Spleen (tissue), 11 donors: Measurements from ENCODE around the gene FBLN7. TPM values are rescaled to one million over a fixed set of nuclear protein-coding genes. Genes with fewer than 3 reads are reported as not detected.

ENCODE experiments used
- DNase-seq: peaks from one replicate; pipeline ENCODE4 v3.0.0-alpha.2; 2020
- H3K27ac ChIP-seq, 8 donors: fragments of 200-600 bp; sonication (generic) in 7 of 8; 1 replicate in 4 of 8; 2 replicates in 4 of 8; pipeline versions ENCODE4 v1.5.0 to v1.8.0; 2016 to 2021; ENCODE audit warnings: inconsistent platforms in 4 of 8, mild to moderate bottlenecking in 4 of 8, moderate library complexity in 1 of 8
- H3K27me3 ChIP-seq, 7 donors: fragments of 200-600 bp; sonication (generic) in 6 of 7; replicated peaks in 1 of 7; 1 replicate in 4 of 7; 2 replicates in 3 of 7; pipeline versions ENCODE4 v1.5.0 to v1.8.0; 2016 to 2021; ENCODE audit warnings: inconsistent platforms in 3 of 7, mild to moderate bottlenecking in 1 of 7
- H3K36me3 ChIP-seq, 6 donors: fragments of 200-600 bp; sonication (generic) in 5 of 6; 1 replicate in 4 of 6; 2 replicates in 2 of 6; pipeline versions ENCODE4 v1.5.0 to v1.8.0; 2016 to 2021; ENCODE audit warnings: inconsistent platforms in 2 of 6
- H3K4me1 ChIP-seq, 6 donors: fragments of 200-600 bp; sonication (generic) in 5 of 6; 1 replicate in 3 of 6; 2 replicates in 3 of 6; pipeline versions ENCODE4 v1.5.0 to v1.8.0; 2016 to 2021; ENCODE audit warnings: inconsistent platforms in 3 of 6
- H3K4me3 ChIP-seq, 8 donors: fragments of 200-600 bp; sonication (generic) in 7 of 8; 1 replicate in 4 of 8; 2 replicates in 4 of 8; pipeline versions ENCODE4 v1.5.0 to v1.8.0; 2016 to 2021; ENCODE audit warnings: inconsistent platforms in 4 of 8, mild to moderate bottlenecking in 4 of 8, moderate library complexity in 2 of 8
- H3K9me3 ChIP-seq, 8 donors: fragments of 200-600 bp; sonication (generic) in 7 of 8; 1 replicate in 4 of 8; 2 replicates in 4 of 8; pipeline versions ENCODE4 v1.5.0 to v1.8.0; 2016 to 2021; ENCODE audit warnings: inconsistent platforms in 4 of 8
- POLR2A ChIP-seq, 3 donors: fragments of 450-650 bp; IDR thresholded peaks; one replicate each; pipeline ENCODE4 v1.5.1; 2017; ENCODE audit warnings: antibody characterized with exemption in 3 of 3, mild to moderate bottlenecking in 1 of 3
- POLR2AphosphoS5 ChIP-seq, 3 donors: sonication (generic); formaldehyde crosslinking; IDR thresholded peaks; one replicate each; pipeline ENCODE4 v1.5.1; 2017; ENCODE audit warnings: antibody characterized with exemption in 3 of 3
- WGBS, 5 donors: extraction: QIAGEN DNeasy Blood & Tissue Kit in 3 of 5; methylation state at CpG; one replicate each; pipeline versions ENCODE4 v1.1.5 to v1.1.7; 2013 to 2018; 5-methylcytosine and 5-hydroxymethylcytosine counted together
- intact Hi-C: fragments of 100-400 bp; cut with DNase I; formaldehyde crosslinking; loops from one replicate; pipeline ENCODE4 v1.15.0; 2023; ENCODE audit warnings: low total_unique reads
- polyA plus RNA-seq, 3 donors: library from polyadenylated mRNA; stranded (reverse); fragments of 200-250 nt; gene quantifications; one replicate each; pipeline ENCODE4 v1.2.1, GENCODE V29; 2013
- total RNA-seq, 7 donors: library from RNA; depleted of rRNA in 3 of 7; stranded (reverse); fragments of >200 nt in 3 of 7; fragmentation: NEBNext Ultra II Directional in 4 of 7; extraction: Animal tissue kit (Norgen Biotek cat#: 25700) in 4 of 7; gene quantifications; one replicate each; pipeline versions ENCODE4 v1.1.0 to v1.2.1, GENCODE V29; 2016 to 2021
- TF ChIP-seq, protein P1 (sequence below), 11 experiments: fragments of 200-600 bp in 7 of 11; fragments of 450-650 bp in 4 of 11; sonication (generic) in 4 of 11; IDR thresholded peaks in 8 of 11; conservative IDR thresholded peaks in 3 of 11; 1 replicate in 7 of 11; 2 replicates in 4 of 11; pipeline versions ENCODE4 v1.4.0 to v1.8.0; 2016 to 2021; ENCODE audit warnings: antibody characterized with exemption in 11 of 11, inconsistent platforms in 4 of 11, mild to moderate bottlenecking in 1 of 11
- donor health status: healthy with polysubstance abuse.
- donor health status: DM: no; HTN: no; CAD: no; lungs with moderate emphysema.
- donor health status: DM: no; HTN: no; CAD: no.
- donor health status: Bipolar disorder and iron deficiency.
- donor health status: healthy.
- donor health status: DM: no; HTN: no; CAD: no.
- donor health status: DM: yes; HTN: yes; CAD: no.

FBLN7 gene
- total and polyA plus RNA-seq, 10 donors, result 1.5 to 14.5 (median 7.8) TPM

DNA sequence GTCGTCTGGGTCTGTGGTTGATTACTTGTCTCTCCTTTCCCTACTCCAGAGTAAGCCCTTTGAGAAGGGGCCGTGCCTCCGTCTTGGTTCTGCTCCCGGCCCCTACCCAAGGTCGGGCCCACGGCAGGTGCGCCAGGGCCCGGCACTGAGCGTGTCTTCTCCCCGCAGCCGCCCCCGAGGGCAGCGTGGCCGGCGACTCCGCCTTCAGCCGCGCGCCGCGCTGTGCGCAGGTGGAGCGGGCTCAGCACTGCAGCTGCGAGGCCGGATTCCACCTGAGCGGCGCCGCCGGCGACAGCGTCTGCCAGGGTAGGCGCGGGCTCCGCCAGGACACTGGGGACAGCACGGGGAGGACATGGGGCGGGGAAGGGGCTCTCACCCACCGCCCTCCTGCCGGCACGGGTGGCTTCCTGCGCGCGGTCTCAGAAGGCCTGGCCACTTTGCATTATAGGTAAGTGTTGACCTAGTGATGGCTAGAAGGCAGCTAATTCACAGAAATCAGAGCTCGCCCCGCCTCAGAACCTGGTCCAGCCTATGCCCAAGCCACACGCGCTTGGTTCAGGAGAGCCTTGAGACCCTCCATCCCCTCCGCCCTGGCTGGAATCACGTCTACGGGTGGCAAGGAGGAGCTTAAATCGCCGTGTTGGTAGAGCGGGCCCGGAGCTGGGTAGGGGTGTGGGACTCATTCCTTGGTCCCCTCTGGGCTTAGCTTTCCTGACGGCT, 43.5 kb downstream of the FBLN7 start:
- Histone ChIP-seq H3K9me3 (peaks cover 0 to 6% (median 0%) of the 10 kb centered on the region in 8 donors), H3K4me1 (peaks cover 0 to 6% (median 2%) of the 10 kb centered on the region in 6 donors), H3K4me3 (peak overlapping the region in 4 of 8 donors; percentile 12 to 51 (median 16)), H3K27ac (peak overlapping the region in 5 of 8 donors; percentile 15 to 62 (median 54)), H3K36me3 (no peaks in the 10 kb centered on the region), H3K27me3 (peaks cover 0 to 31% (median 7%) of the 10 kb centered on the region in 7 donors)
- intact Hi-C loops, result no loop called here
- TF ChIP-seq POLR2AphosphoS5 (IDR thresholded peaks at IDR 0.05) (peak in 1 of 3 donors; percentile 47), POLR2A (IDR thresholded peaks at IDR 0.05) (no peak)
- WGBS, 5 donors, result 24 to 39% (median 29%) methylated on average over 23 to 54 of the region's 54 CpGs
- DNase-seq, result no peak

DNA sequence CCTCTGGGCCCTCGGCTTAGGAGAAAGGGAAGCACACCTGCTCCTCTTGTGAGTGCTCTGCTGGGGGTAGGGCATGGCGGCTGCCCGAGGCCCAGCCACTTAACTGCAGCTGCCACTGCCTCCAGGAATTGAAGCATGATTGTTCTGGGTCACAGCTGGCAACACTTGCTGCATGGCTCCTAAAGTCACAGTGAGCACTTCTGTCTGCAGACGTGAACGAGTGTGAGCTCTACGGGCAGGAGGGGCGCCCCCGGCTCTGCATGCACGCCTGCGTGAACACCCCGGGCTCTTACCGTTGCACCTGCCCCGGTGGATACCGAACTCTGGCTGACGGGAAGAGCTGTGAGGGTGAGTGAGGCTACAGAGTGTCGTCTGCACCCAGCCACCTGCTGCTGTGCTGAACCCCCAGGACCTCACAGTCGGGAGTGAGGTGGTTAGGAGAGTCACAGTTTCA, 44.4 kb downstream of the FBLN7 start:
- intact Hi-C loops, result no loop called here
- Histone ChIP-seq H3K4me1 (peaks cover 0 to 14% (median 7%) of the 10 kb centered on the region in 6 donors), H3K4me3 (peak overlapping the region in 1 of 8 donors; percentile 51), H3K9me3 (peaks cover 0 to 6% (median 0%) of the 10 kb centered on the region in 8 donors), H3K27ac (peak overlapping the region in 4 of 8 donors; percentile 45 to 62 (median 54)), H3K36me3 (no peaks in the 10 kb centered on the region), H3K27me3 (peaks cover 0 to 26% (median 7%) of the 10 kb centered on the region in 7 donors)
- WGBS, 5 donors, result 61 to 88% (median 82%) methylated on average over 10 to 17 of the region's 17 CpGs
- DNase-seq, result no peak
- TF ChIP-seq POLR2AphosphoS5 (IDR thresholded peaks at IDR 0.05), result peak in 2 of 3 donors; percentile 27 to 44
- TF ChIP-seq, protein P1, sequence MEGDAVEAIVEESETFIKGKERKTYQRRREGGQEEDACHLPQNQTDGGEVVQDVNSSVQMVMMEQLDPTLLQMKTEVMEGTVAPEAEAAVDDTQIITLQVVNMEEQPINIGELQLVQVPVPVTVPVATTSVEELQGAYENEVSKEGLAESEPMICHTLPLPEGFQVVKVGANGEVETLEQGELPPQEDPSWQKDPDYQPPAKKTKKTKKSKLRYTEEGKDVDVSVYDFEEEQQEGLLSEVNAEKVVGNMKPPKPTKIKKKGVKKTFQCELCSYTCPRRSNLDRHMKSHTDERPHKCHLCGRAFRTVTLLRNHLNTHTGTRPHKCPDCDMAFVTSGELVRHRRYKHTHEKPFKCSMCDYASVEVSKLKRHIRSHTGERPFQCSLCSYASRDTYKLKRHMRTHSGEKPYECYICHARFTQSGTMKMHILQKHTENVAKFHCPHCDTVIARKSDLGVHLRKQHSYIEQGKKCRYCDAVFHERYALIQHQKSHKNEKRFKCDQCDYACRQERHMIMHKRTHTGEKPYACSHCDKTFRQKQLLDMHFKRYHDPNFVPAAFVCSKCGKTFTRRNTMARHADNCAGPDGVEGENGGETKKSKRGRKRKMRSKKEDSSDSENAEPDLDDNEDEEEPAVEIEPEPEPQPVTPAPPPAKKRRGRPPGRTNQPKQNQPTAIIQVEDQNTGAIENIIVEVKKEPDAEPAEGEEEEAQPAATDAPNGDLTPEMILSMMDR (IDR thresholded peaks at IDR 0.05 in 8 of 11, conservative IDR thresholded peaks at IDR 0.05 in 3 of 11), result no peak
- no peak for TF ChIP-seq POLR2A (IDR thresholded peaks at IDR 0.05)

DNA sequence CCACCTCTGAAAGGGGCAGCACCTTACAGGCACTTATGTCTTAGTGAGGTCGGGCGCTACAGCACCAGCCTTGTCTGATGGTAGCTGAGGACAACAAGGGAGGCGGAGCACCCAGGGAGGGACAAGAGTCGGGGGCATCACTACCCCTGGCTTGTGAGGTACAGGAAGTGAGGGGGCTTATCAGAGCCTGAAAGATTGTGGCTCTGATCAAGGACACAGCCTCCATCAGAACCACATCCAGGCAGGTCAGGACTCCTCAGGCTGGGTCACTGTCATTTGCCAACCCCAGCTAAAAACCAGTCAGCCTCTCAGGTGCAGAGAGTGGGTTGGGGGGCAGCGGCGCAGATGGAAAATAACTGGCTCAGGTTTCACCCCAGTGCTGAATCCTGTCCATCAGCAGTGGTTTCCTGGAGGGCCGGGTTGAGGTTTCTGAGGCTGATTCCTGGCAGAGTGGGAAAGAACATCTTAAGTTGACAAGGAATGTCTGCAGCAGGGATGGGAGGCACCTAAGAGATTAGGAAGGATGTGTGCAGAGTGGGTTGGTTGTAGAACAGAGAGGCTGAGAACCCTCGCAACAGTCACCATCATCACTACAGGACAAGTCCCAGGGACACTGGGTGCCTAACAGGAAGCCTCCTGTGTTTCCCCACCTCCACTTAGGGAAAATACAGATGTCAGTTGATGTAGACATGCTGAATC, 45.3 kb downstream of the FBLN7 start:
- 67 to 86% (median 77%) methylated on average over 7 to 8 of the region's 8 CpGs for WGBS, 5 donors
- DNase-seq, result no peak
- Histone ChIP-seq H3K4me3 (peak overlapping the region in 1 of 8 donors; percentile 51), H3K27me3 (peaks cover 0 to 22% (median 7%) of the 10 kb centered on the region in 7 donors), H3K27ac (peak overlapping the region in 2 of 8 donors; percentile 39 to 62), H3K9me3 (peaks cover 0 to 6% (median 0%) of the 10 kb centered on the region in 8 donors), H3K4me1 (peaks cover 0 to 23% (median 13%) of the 10 kb centered on the region in 6 donors), H3K36me3 (no peaks in the 10 kb centered on the region)
- TF ChIP-seq, protein P1 (IDR thresholded peaks at IDR 0.05 in 8 of 11, conservative IDR thresholded peaks at IDR 0.05 in 3 of 11), result no peak
- no peak for TF ChIP-seq POLR2A (IDR thresholded peaks at IDR 0.05)
- TF ChIP-seq POLR2AphosphoS5 (IDR thresholded peaks at IDR 0.05), result no peak
- intact Hi-C loops, result no loop called here

DNA sequence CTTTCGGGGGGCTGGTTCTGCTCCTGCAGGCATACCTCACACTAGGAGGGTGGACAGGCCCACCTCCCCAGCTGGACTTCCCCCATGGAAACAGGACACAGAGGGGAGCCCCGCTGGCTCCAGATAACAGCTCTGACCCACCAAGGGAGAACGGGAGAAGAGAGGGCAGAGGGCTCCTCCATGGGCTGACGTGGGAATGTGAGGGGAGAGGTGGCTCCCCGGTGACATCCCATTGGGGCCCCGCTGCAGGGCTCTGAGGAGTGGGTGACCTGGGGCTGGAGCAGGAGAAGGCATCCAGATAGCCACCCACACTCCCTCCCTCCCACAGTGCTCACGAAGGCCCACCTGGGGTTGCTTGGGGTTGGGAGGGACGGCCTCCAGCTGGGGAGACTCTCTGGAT, 45.9 kb downstream of the FBLN7 start:
- peak overlapping the region in 2 of 8 donors; percentile 39 to 62 for H3K27ac ChIP-seq
- no peak for TF ChIP-seq POLR2A (IDR thresholded peaks at IDR 0.05)
- TF ChIP-seq, protein P1 (IDR thresholded peaks at IDR 0.05 in 8 of 11, conservative IDR thresholded peaks at IDR 0.05 in 3 of 11), result no peak
- TF ChIP-seq POLR2AphosphoS5 (IDR thresholded peaks at IDR 0.05), result no peak

More for the DNA sequence above, 45.9 kb downstream of the FBLN7 start:
- no peaks in the 10 kb centered on the region for H3K36me3 ChIP-seq
- no peak overlapping the region for H3K4me3 ChIP-seq
- no peak for DNase-seq
- peaks cover 0 to 23% (median 14%) of the 10 kb centered on the region in 6 donors for H3K4me1 ChIP-seq
- intact Hi-C loops, result no loop called here
- H3K27me3 ChIP-seq, result peaks cover 0 to 22% (median 7%) of the 10 kb centered on the region in 7 donors
- 93 to 97% (median 94%) methylated on average over 8 of the region's 8 CpGs for WGBS, 5 donors
- H3K9me3 ChIP-seq, result peaks cover 0 to 6% (median 0%) of the 10 kb centered on the region in 8 donors
